ENCODE data around the gene RSL24D1. TPM values are rescaled to one million over a fixed set of nuclear protein-coding genes. Genes with fewer than 3 reads are reported as not detected.

Gene RSL24D1
- total and polyA plus RNA-seq, 2 of the 4 experiments (the other 2 are of a cell fraction), result 36.5 to 36.7 TPM

DNA sequence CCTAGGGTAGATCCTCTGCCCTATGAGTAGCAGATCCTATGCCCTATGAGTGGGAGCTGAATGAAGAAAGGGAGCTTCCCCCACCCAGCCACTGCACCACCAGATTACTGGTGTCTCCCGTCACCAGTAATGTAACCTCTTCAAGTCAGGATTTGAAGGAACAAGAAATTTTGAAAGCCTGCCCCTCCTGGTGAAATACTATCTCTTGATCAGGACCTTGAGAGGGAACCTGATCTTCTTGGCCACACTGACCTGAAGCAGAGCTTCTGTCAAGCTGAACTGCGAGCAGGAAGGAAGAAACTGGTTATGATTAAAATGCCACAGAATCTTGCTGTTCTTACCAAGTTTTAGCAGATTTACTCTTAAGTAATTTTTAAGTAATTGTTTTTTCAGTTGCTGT lies 62.8 kb downstream of the RSL24D1 start:
- Histone ChIP-seq H3K14ac (replicated peaks; ENCODE audit: low read depth, low read length) (no peak overlapping the region), H3K27me3 (ENCODE audit: control insufficient read depth, insufficient read depth, low read length) (no peaks in the 10 kb centered on the region), H3K4me2 (ENCODE audit: low read depth, low read length) (no peak overlapping the region), H3K79me1 (ENCODE audit: low read depth in 1 of 2, low read length in 2 of 2) (no peaks in the 10 kb centered on the region), H2BK20ac (ENCODE audit: low read depth, low read length) (no peak overlapping the region), H3K4me1 (ENCODE audit: control insufficient read depth, insufficient read depth, low read length) (no peaks in the 10 kb centered on the region), H2BK5ac (ENCODE audit: low read depth, low read length, poor library complexity, severe bottlenecking) (no peak overlapping the region), H3K9me1 (ENCODE audit: insufficient read depth, low read length) (no peaks in the 10 kb centered on the region), H3K4ac (ENCODE audit: low read depth, low read length) (no peak overlapping the region), H4K20me1 (ENCODE audit: insufficient read depth, low read length) (no peaks in the 10 kb centered on the region), H3K56ac (ENCODE audit: extremely low read depth, insufficient read depth, low read length) (no peak overlapping the region), H3K18ac (ENCODE audit: low read depth, low read length) (no peak overlapping the region), H3K27ac (ENCODE audit: insufficient read depth, low read length) (no peak overlapping the region), H3K23ac (ENCODE audit: low read depth, low read length) (no peak overlapping the region), H3K4me3 (ENCODE audit: insufficient read depth, low read depth, low read length) (no peak overlapping the region), H2AFZ (replicated peaks; ENCODE audit: low read length, poor library complexity) (no peak overlapping the region), H2BK15ac (ENCODE audit: low read depth, low read length) (no peak overlapping the region), H3K9me3 (ENCODE audit: control insufficient read depth, insufficient read depth, low read length) (no peaks in the 10 kb centered on the region), H4K91ac (ENCODE audit: insufficient read depth, low read depth, low read length) (no peak overlapping the region), H4K5ac (ENCODE audit: low read depth, low read length) (no peak overlapping the region), H2AK9ac (replicated peaks; ENCODE audit: low read depth, low read length, poor library complexity) (no peak overlapping the region), H2BK120ac (ENCODE audit: low read depth, low read length) (no peak overlapping the region), H3K9ac (ENCODE audit: low read depth, low read length) (no peak overlapping the region), H4K8ac (ENCODE audit: low read depth in 2 of 2, low read length in 2 of 2) (no peak overlapping the region), H3K36me3 (ENCODE audit: control insufficient read depth, insufficient read depth, low read length) (no peaks in the 10 kb centered on the region), H2AK5ac (ENCODE audit: low read depth, low read length) (no peak overlapping the region)
- CTCF ChIA-PET, result no interaction called here
- POLR2A ChIA-PET (ENCODE audit: unreplicated experiment), result no interaction called here
- dilution Hi-C loops (cut with HindIII; ENCODE audit: low sequenced_read_pairs, unreplicated experiment) (no loop called here), in situ Hi-C loops (cut with MboI; ENCODE audit: low sequenced_read_pairs) (no loop called here), intact Hi-C loops (cut with micrococcal nuclease) (no loop called here)
- WGBS, 2 experiments (ENCODE audit: extremely low coverage in 2 of 2, insufficient read length in 1 of 2), result no CpG with 5 or more reads among the region's 2 CpGs
- DNase-seq (no peak), ATAC-seq (ENCODE audit: low read depth) (no peak)
- no peak for TF ChIP-seq MAZ (IDR thresholded peaks at IDR 0.05; ENCODE audit: borderline replicate concordance, low read depth, low read length)
- TF ChIP-seq BHLHE40 (IDR thresholded peaks at IDR 0.05; ENCODE audit: low read depth, low read length), result no peak
- no peak for TF ChIP-seq POLR2A (IDR thresholded peaks at IDR 0.05; ENCODE audit: low read depth, low read length)
- no peak for TF ChIP-seq MXI1 (IDR thresholded peaks at IDR 0.05; ENCODE audit: borderline replicate concordance, low read depth, low read length)
- no peak for TF ChIP-seq RFX5 (IDR thresholded peaks at IDR 0.05; ENCODE audit: low read depth, low read length)
- TF ChIP-seq, protein P1, sequence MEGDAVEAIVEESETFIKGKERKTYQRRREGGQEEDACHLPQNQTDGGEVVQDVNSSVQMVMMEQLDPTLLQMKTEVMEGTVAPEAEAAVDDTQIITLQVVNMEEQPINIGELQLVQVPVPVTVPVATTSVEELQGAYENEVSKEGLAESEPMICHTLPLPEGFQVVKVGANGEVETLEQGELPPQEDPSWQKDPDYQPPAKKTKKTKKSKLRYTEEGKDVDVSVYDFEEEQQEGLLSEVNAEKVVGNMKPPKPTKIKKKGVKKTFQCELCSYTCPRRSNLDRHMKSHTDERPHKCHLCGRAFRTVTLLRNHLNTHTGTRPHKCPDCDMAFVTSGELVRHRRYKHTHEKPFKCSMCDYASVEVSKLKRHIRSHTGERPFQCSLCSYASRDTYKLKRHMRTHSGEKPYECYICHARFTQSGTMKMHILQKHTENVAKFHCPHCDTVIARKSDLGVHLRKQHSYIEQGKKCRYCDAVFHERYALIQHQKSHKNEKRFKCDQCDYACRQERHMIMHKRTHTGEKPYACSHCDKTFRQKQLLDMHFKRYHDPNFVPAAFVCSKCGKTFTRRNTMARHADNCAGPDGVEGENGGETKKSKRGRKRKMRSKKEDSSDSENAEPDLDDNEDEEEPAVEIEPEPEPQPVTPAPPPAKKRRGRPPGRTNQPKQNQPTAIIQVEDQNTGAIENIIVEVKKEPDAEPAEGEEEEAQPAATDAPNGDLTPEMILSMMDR (conservative IDR thresholded peaks at IDR 0.05; ENCODE audit: low read depth, low read length), result no peak
- no peak for TF ChIP-seq FOS (IDR thresholded peaks at IDR 0.05; ENCODE audit: low read depth, low read length)
- TF ChIP-seq MAFK (IDR thresholded peaks at IDR 0.05; ENCODE audit: low read depth, low read length), result no peak
- BruUV-seq (replicated peaks), result no TSS peak

All from IMR-90 (cell line).